GM12878 (cell line): Measurements from ENCODE around the gene TBC1D19. TPM values are rescaled to one million over a fixed set of nuclear protein-coding genes. Genes with fewer than 3 reads are reported as not detected.

Source experiments
- ATAC-seq: fragments of 200-7000 bp; cut with Tn5 transposase; 3 replicates; pipeline ENCODE4 v1.9.1; 2020; ENCODE audit warnings: mild to moderate bottlenecking, moderate library complexity
- BruUV-seq: library from RNA; stranded (reverse); fragments of 400-500 nt; replicated peaks from 2 replicates; lab custom pipeline; 2021; lab: Mats Ljungman, UMichigan
- CTCF ChIA-PET: fragments of 300-600 bp; sonication (Branson Sonifier 250); formaldehyde crosslinking; extraction: SDS; loops from one replicate; lab custom pipeline; 2021; ENCODE audit warnings: inconsistent platforms; lab: Yijun Ruan, JAX
- POLR2A ChIA-PET: fragments of 350-600 bp; formaldehyde crosslinking; extraction: SDS; loops from one replicate; lab custom pipeline; 2021; ENCODE audit warnings: inconsistent platforms; lab: Charles Lee
- RAD21 ChIA-PET: fragments of 300-600 bp; sonication (Branson Sonifier 250); formaldehyde crosslinking; loops from one replicate; lab custom pipeline; 2023; ENCODE audit warnings: antibody characterized with exemption; ENCODE audit not compliant: unreplicated experiment; lab: Charles Lee
- SMC1A ChIA-PET: fragments of 300-600 bp; sonication (Branson Sonifier 250); formaldehyde crosslinking; loops from one replicate; lab custom pipeline; 2023; ENCODE audit not compliant: unreplicated experiment, uncharacterized antibody; lab: Charles Lee
- DNase-seq: peaks from one replicate; pipeline ENCODE4 v3.0.0-alpha.2; 2011; ENCODE audit warnings: low read depth, low spot score
- FAIRE-seq: peaks from 3 replicates; lab custom pipeline; 2011; peaks lifted over from hg19 to GRCh38; lab: Jason Lieb, UNC
- H2AFZ ChIP-seq: 2 replicates; pipeline ENCODE4 v1.6.0; 2011; ENCODE audit warnings: low read depth, low read length, control low read depth; ENCODE audit not compliant: control insufficient read depth
- H3K27ac ChIP-seq: 2 replicates; pipeline ENCODE4 v1.5.1; 2011; ENCODE audit warnings: control low read depth; ENCODE audit not compliant: control insufficient read depth, insufficient read depth
- H3K27me3 ChIP-seq, 2 experiments: replicated peaks in 1 of 2; 2 replicates each; pipeline versions ENCODE4 v1.6.0 to v1.6.1; 2011; ENCODE audit warnings: low read length in 1 of 2; ENCODE audit not compliant: control insufficient read depth in 2 of 2, insufficient read depth in 2 of 2
- H3K36me3 ChIP-seq, 2 experiments: 2 replicates each; pipeline ENCODE4 v1.5.1; 2011; ENCODE audit warnings: low read length in 1 of 2; ENCODE audit not compliant: control insufficient read depth in 2 of 2, insufficient read depth in 2 of 2
- H3K4me1 ChIP-seq: 2 replicates; pipeline ENCODE4 v1.6.1; 2011; ENCODE audit warnings: mild to moderate bottlenecking, low read length, moderate library complexity, mixed read lengths; ENCODE audit not compliant: control insufficient read depth, insufficient read depth
- H3K4me2 ChIP-seq: 2 replicates; pipeline ENCODE4 v1.6.0; 2011; ENCODE audit warnings: control low read depth; ENCODE audit not compliant: control insufficient read depth, insufficient read depth
- H3K4me3 ChIP-seq: fragments of 200-600 bp; sonication (generic); 2 replicates; pipeline ENCODE4 v1.5.1; 2016
- H3K79me2 ChIP-seq: 2 replicates; pipeline ENCODE4 v1.6.0; 2011; ENCODE audit warnings: low read length; ENCODE audit not compliant: control insufficient read depth, insufficient read depth
- H3K9ac ChIP-seq: 2 replicates; pipeline ENCODE4 v1.8.0; 2011; ENCODE audit warnings: low read length, control low read depth, mixed read lengths; ENCODE audit not compliant: control insufficient read depth, insufficient read depth
- H3K9me3 ChIP-seq: replicated peaks from 3 replicates; pipeline ENCODE4 v1.5.1; 2011; ENCODE audit warnings: mild to moderate bottlenecking, low read length; ENCODE audit not compliant: control insufficient read depth, insufficient read depth
- H4K20me1 ChIP-seq: 2 replicates; pipeline ENCODE4 v1.6.0; 2011; ENCODE audit not compliant: control insufficient read depth, insufficient read depth
- ATF3 ChIP-seq: IDR thresholded peaks from 2 replicates; pipeline ENCODE4 v1.6.1; 2011; ENCODE audit warnings: low read depth, mild to moderate bottlenecking, low read length, moderate library complexity, borderline replicate concordance; ENCODE audit errors: extremely low read depth
- ATF7 ChIP-seq: fragments of 450-650 bp; IDR thresholded peaks from 2 replicates; pipeline ENCODE4 v1.6.1; 2016; ENCODE audit warnings: low read depth, mild to moderate bottlenecking
- BMI1 ChIP-seq: fragments of 450-650 bp; IDR thresholded peaks from 2 replicates; pipeline ENCODE4 v1.6.1; 2016; ENCODE audit warnings: mild to moderate bottlenecking, moderate library complexity, borderline replicate concordance
- CHD1 ChIP-seq: IDR thresholded peaks from 2 replicates; pipeline ENCODE4 v1.6.1; 2012; ENCODE audit warnings: low read depth, low read length, improper control_type of control experiment
- GATAD2B ChIP-seq: fragments of 450-650 bp; conservative IDR thresholded peaks from 2 replicates; pipeline ENCODE4 v1.6.1; 2017; ENCODE audit warnings: low read depth, mild to moderate bottlenecking, moderate library complexity
- KAT2A ChIP-seq: conservative IDR thresholded peaks from 2 replicates; pipeline ENCODE4 v1.6.1; 2011; ENCODE audit warnings: low read depth, low read length; ENCODE audit not compliant: control insufficient read depth
- NBN ChIP-seq: fragments of 450-650 bp; IDR thresholded peaks from 2 replicates; pipeline ENCODE4 v1.6.1; 2016
- NFYA ChIP-seq: IDR thresholded peaks from 2 replicates; pipeline ENCODE4 v1.6.1; 2011; ENCODE audit warnings: low read depth, mild to moderate bottlenecking, low read length, improper control_type of control experiment, borderline replicate concordance
- NR2C2 ChIP-seq: IDR thresholded peaks from 2 replicates; pipeline ENCODE4 v1.6.1; 2011; ENCODE audit warnings: borderline replicate concordance, low read depth; ENCODE audit not compliant: control insufficient read depth, insufficient read length
- POLR2A ChIP-seq: IDR thresholded peaks from 2 replicates; pipeline ENCODE4 v1.6.1; 2011; ENCODE audit warnings: low read depth, mild to moderate bottlenecking, low read length
- POLR2AphosphoS2 ChIP-seq: IDR thresholded peaks from 2 replicates; pipeline ENCODE4 v1.6.1; 2011; ENCODE audit warnings: low read depth, mild to moderate bottlenecking, low read length, improper control_type of control experiment, moderate library complexity
- SMC3 ChIP-seq: IDR thresholded peaks from 2 replicates; pipeline ENCODE4 v1.6.1; 2011; ENCODE audit warnings: low read length, improper control_type of control experiment, borderline replicate concordance
- STAT1 ChIP-seq: fragments of 450-650 bp; conservative IDR thresholded peaks from 2 replicates; pipeline ENCODE4 v1.6.1; 2014; ENCODE audit warnings: antibody characterized with exemption, mild to moderate bottlenecking
- SUZ12 ChIP-seq: fragments of 200-600 bp; sonication (generic); IDR thresholded peaks from one replicate; pipeline ENCODE4 v1.6.1; 2018; ENCODE audit warnings: antibody characterized with exemption, mild to moderate bottlenecking; ENCODE audit not compliant: unreplicated experiment
- TCF3 ChIP-seq: IDR thresholded peaks from 2 replicates; pipeline ENCODE4 v1.6.1; 2012; ENCODE audit warnings: low read depth, mild to moderate bottlenecking, low read length, borderline replicate concordance; ENCODE audit not compliant: insufficient read depth
- TCF7 ChIP-seq: IDR thresholded peaks from 2 replicates; pipeline ENCODE4 v1.6.1; 2014; ENCODE audit warnings: antibody characterized with exemption, borderline replicate concordance
- ZBTB33 ChIP-seq: fragments of 450-650 bp; IDR thresholded peaks from 2 replicates; pipeline ENCODE4 v1.6.1; 2017; ENCODE audit warnings: mild to moderate bottlenecking
- ZBTB40 ChIP-seq: fragments of 450-650 bp; IDR thresholded peaks from 2 replicates; pipeline ENCODE4 v1.6.1; 2016; ENCODE audit warnings: mild to moderate bottlenecking, moderate library complexity, borderline replicate concordance
- ZNF217 ChIP-seq: fragments of 450-650 bp; IDR thresholded peaks from 2 replicates; pipeline ENCODE4 v1.6.1; 2017; ENCODE audit warnings: antibody characterized with exemption, mild to moderate bottlenecking
- ZNF274 ChIP-seq: IDR thresholded peaks from one replicate; pipeline ENCODE4 v1.8.0; 2011; ENCODE audit not compliant: insufficient read length, insufficient read depth
- WGBS: methylation state at CpG from one replicate; pipeline ENCODE4 v1.1.6; 2016; ENCODE audit warnings: low lambda C conversion rate; ENCODE audit not compliant: insufficient replicate concordance, insufficient coverage; ENCODE audit errors: missing lambda C conversion rate; 5-methylcytosine and 5-hydroxymethylcytosine counted together
- in situ Hi-C: fragments of 300-500 bp; cut with MboI; formaldehyde crosslinking; loops from 9 replicates; pipeline ENCODE4 v1.14.3; 2018; ENCODE audit warnings: mixed read lengths
- intact Hi-C: fragments of 100-400 bp; cut with micrococcal nuclease; formaldehyde crosslinking; loops from one replicate; pipeline ENCODE4 v1.14.2; 2022; ENCODE audit not compliant: unreplicated experiment
- polyA plus RNA-seq, 11 experiments: library from polyadenylated mRNA; depleted of rRNA in 4 of 11; unstranded in 6 of 11; stranded (reverse) in 5 of 11; fragments of >200 nt; fragmentation: Nextera tagmentation in 4 of 11; fragmentation: Illumina TruSeq in 1 of 11; extraction: Ambion mirVana in 4 of 11; extraction: Trizol in 1 of 11; gene quantifications; 1 replicate in 1 of 11; 2 replicates in 10 of 11; pipeline versions ENCODE4 v1.2.1 to v1.2.3, GENCODE V29; 2011 to 2016; ENCODE audit warnings: inconsistent platforms in 2 of 11, missing spikeins in 2 of 11, low read depth in 1 of 11
- total RNA-seq, 4 experiments: library from RNA; depleted of rRNA in 3 of 4; stranded (reverse); fragments of >200 nt in 3 of 4; fragmentation: Illumina TruSeq in 1 of 4; extraction: Trizol in 1 of 4; gene quantifications; 2 replicates each; pipeline versions ENCODE4 v1.2.1 to v1.2.3, GENCODE V29; 2013 to 2021

The TBC1D19 gene
- total and polyA plus RNA-seq, 10 of the 15 experiments (the other 5 are each of a cell fraction or from before 2014, with no cell fraction given), result 0.29 to 3.9 (median 2.1) TPM

GRCh38 chr4:26746802-26747213 lies 162.9 kb downstream of the TBC1D19 start:
- in situ Hi-C loops, result no loop called here
- no TSS peak for BruUV-seq
- ChIA-PET CTCF (interaction anchor here (0.5 to 1.6 kb wide), 6 partner anchors 9 to 261 kb away, joined by 3 to 5 read pairs (median 3); no protein-coding TSS in a partner anchor), POLR2A (interaction anchor here (0.5 kb wide), 1 partner anchor 215 kb away, joined by 4 read pairs; no protein-coding TSS in a partner anchor), RAD21 (interaction anchor here (1.1 to 1.9 kb wide), 6 partner anchors 23 to 263 kb away, joined by 3 to 7 read pairs (median 4); no protein-coding TSS in a partner anchor), SMC1A (interaction anchor here (1.0 to 1.4 kb wide), 8 partner anchors 10 to 263 kb away, joined by 3 to 4 read pairs (median 4); no protein-coding TSS in a partner anchor)
- no peaks in the 10 kb centered on the region; the same call in 2 of the 3 replicates for H3K9me3 ChIP-seq
- no peak overlapping the region for H3K4me3 ChIP-seq
- no peak overlapping the region for H3K27ac ChIP-seq
- no peaks in the 10 kb centered on the region for H3K27me3 ChIP-seq
- 1% methylated on average over 5 of the region's 5 CpGs for WGBS
- H4K20me1 ChIP-seq, result no peaks in the 10 kb centered on the region
- DNase-seq (peak; percentile 55), ATAC-seq (peak; percentile 100), FAIRE-seq (peak; percentile 98)
- no peaks in the 10 kb centered on the region for H3K79me2 ChIP-seq
- no peaks in the 10 kb centered on the region for H3K36me3 ChIP-seq
- no peak overlapping the region for H3K9ac ChIP-seq
- H3K4me2 ChIP-seq, result no peak overlapping the region
- peaks cover 16% of the 10 kb centered on the region for H3K4me1 ChIP-seq
- intact Hi-C loops, result loop anchor here (2.0 kb wide), 2 partner anchors 16 to 114 kb away; partner anchors contain the start of gene STIM2
- H2AFZ ChIP-seq, result no peak overlapping the region
- no peak for TF ChIP-seq POLR2AphosphoS2
- no peak for TF ChIP-seq POLR2A
- TF ChIP-seq KAT2A, result no peak
- TF ChIP-seq ZNF274, result no peak
- peak; percentile 62 for TF ChIP-seq ATF7
- no peak for TF ChIP-seq STAT1
- peak; percentile 100 for TF ChIP-seq ZNF217
- no peak for TF ChIP-seq NBN
- no peak for TF ChIP-seq SMC3
- peak; percentile 77 for TF ChIP-seq GATAD2B
- no peak for TF ChIP-seq ATF3
- no peak for TF ChIP-seq NFYA
- TF ChIP-seq SUZ12, result no peak
- TF ChIP-seq TCF7, result peak; percentile 86
- no peak for TF ChIP-seq ZBTB40
- TF ChIP-seq BMI1, result no peak; the same call in 1 of the 2 replicates
- TF ChIP-seq CHD1, result no peak
- peak; percentile 96 for TF ChIP-seq TCF3
- no peak for TF ChIP-seq NR2C2
- no peak for TF ChIP-seq ZBTB33
